Activated T-cell treated with anti-CD3 and anti-CD28 coated beads, Interleukin-2, amount 50 U/mL, for 72 hours (primary cell): ENCODE measurements around the gene NCOA1. TPM values are rescaled to one million over a fixed set of nuclear protein-coding genes. Genes with fewer than 3 reads are reported as not detected.

Experiments used
- ATAC-seq, 2 donors: fragments of 150-1000 bp; cut with Tn5 transposase; replicated peaks in 1 of 2; 2 replicates each; pipeline ENCODE4 v1.10.0; 2021; ENCODE audit warnings: moderate library complexity in 2 of 2, mild to moderate bottlenecking in 1 of 2
- DNase-seq, 2 donors: peaks; one replicate each; pipeline ENCODE4 v3.0.0; 2021 to 2022; ENCODE audit warnings: mixed read lengths in 1 of 2
- H3K27ac Mint-ChIP-seq: one replicate; pipeline ENCODE4 v1.8.0; 2022; ENCODE audit warnings: mild to moderate bottlenecking, moderate library complexity, mixed read lengths
- H3K27me3 Mint-ChIP-seq: one replicate; pipeline ENCODE4 v1.8.0; 2022; ENCODE audit warnings: low read depth, mixed read lengths
- H3K36me3 Mint-ChIP-seq, 2 donors: one replicate each; pipeline ENCODE4 v1.8.0; 2022; ENCODE audit warnings: mixed read lengths in 2 of 2, mild to moderate bottlenecking in 1 of 2; ENCODE audit not compliant: insufficient read depth in 2 of 2
- H3K4me1 Mint-ChIP-seq: one replicate; pipeline ENCODE4 v1.8.0; 2022; ENCODE audit warnings: low read depth, mixed read lengths
- H3K4me3 Mint-ChIP-seq, 2 donors: one replicate each; pipeline ENCODE4 v1.8.0; 2022; ENCODE audit warnings: mild to moderate bottlenecking in 2 of 2, mixed read lengths in 2 of 2, moderate library complexity in 2 of 2
- H3K9me3 Mint-ChIP-seq, 2 donors: one replicate each; pipeline ENCODE4 v1.8.0; 2022; ENCODE audit warnings: mixed read lengths in 2 of 2
- total RNA-seq, 2 donors: library from RNA; stranded (reverse); gene quantifications; one replicate each; pipeline ENCODE4 v1.2.3, GENCODE V29; 2022

The NCOA1 gene
- total RNA-seq, 2 donors from 2014 or later: 29.8 to 32.7 TPM

GRCh38 chr2:24721470-24721869 is 230.4 kb downstream of the NCOA1 start:
- Mint-ChIP-seq H3K27me3 (no peaks in the 10 kb centered on the region), H3K27ac (peak overlapping the region; percentile 59), H3K4me3 (no peak overlapping the region), H3K4me1 (peaks cover 12% of the 10 kb centered on the region), H3K36me3 (peaks cover 0 to 1% of the 10 kb centered on the region in 2 donors), H3K9me3 (no peaks in the 10 kb centered on the region)
- peak; percentile 13 to 31 for DNase-seq
- ATAC-seq: peak; percentile 40 to 66

GRCh38 chr2:24722141-24722790 is 231.2 kb downstream of the NCOA1 start:
- Mint-ChIP-seq H3K27me3 (no peaks in the 10 kb centered on the region), H3K4me3 (no peak overlapping the region), H3K9me3 (no peaks in the 10 kb centered on the region), H3K27ac (no peak overlapping the region), H3K4me1 (peaks cover 12% of the 10 kb centered on the region), H3K36me3 (no peaks in the 10 kb centered on the region)
- DNase-seq: no peak
- no peak for ATAC-seq

DNA sequence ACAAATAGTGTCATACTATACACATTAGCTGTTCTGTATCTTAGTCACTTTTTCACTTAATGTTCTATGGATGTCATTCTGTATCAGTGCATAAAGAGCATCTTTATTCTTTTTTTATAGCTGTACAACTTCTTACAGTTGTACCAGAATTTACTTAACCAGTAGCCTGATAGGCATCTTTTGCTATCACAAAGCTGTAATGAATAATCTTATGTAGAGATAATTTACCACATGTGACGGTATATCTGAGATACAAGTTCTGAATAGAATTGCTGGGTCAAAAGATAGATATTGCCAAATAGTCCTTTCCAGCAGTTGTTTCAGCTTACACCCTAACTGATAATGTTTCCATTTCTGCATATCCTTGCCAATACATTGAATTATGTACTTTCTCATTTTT is 232.1 kb downstream of the NCOA1 start:
- Mint-ChIP-seq H3K36me3 (peaks cover 0 to 1% of the 10 kb centered on the region in 2 donors), H3K27me3 (no peaks in the 10 kb centered on the region), H3K4me3 (no peak overlapping the region), H3K4me1 (peaks cover 12% of the 10 kb centered on the region), H3K9me3 (no peaks in the 10 kb centered on the region), H3K27ac (no peak overlapping the region)
- ATAC-seq (no peak), DNase-seq (no peak)

GRCh38 chr2:24723665-24724064 is 232.6 kb downstream of the NCOA1 start:
- ATAC-seq (no peak), DNase-seq (no peak)
- Mint-ChIP-seq H3K4me1 (peaks cover 12% of the 10 kb centered on the region), H3K27ac (no peak overlapping the region), H3K36me3 (peaks cover 0 to 1% of the 10 kb centered on the region in 2 donors), H3K9me3 (no peaks in the 10 kb centered on the region), H3K4me3 (no peak overlapping the region), H3K27me3 (no peaks in the 10 kb centered on the region)

GRCh38 chr2:24724111-24724775 is 233.2 kb downstream of the NCOA1 start:
- DNase-seq (no peak), ATAC-seq (no peak)
- peaks cover 0 to 1% of the 10 kb centered on the region in 2 donors for H3K36me3 Mint-ChIP-seq
- peaks cover 12% of the 10 kb centered on the region for H3K4me1 Mint-ChIP-seq
- no peaks in the 10 kb centered on the region for H3K27me3 Mint-ChIP-seq
- no peak overlapping the region for H3K4me3 Mint-ChIP-seq
- H3K9me3 Mint-ChIP-seq: no peaks in the 10 kb centered on the region
- no peak overlapping the region for H3K27ac Mint-ChIP-seq

DNA sequence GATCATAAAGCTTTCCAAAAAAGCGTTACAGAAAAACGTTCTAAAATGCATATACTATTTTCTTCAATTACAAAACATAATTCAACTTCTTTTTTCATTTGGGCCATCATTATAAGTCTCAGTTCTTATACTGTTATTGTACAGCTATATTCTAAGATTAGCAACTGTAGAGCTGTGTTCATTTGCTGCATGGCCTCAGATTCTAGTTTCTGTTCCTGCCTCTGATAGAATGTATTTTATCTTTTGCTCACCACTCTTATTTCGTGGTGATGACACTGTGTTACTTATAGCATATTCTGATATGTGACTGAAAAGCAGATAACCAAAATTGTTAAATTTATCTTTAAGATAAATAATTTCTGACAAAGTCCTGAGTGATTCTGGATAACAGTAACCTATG is 234.9 kb downstream of the NCOA1 start:
- peaks cover 2 to 4% of the 10 kb centered on the region in 2 donors for H3K36me3 Mint-ChIP-seq
- H3K27me3 Mint-ChIP-seq: no peaks in the 10 kb centered on the region
- H3K4me1 Mint-ChIP-seq: peaks cover 11% of the 10 kb centered on the region
- ATAC-seq (no peak), DNase-seq (no peak)
- H3K9me3 Mint-ChIP-seq: no peaks in the 10 kb centered on the region
- no peak overlapping the region for H3K4me3 Mint-ChIP-seq
- no peak overlapping the region for H3K27ac Mint-ChIP-seq

DNA sequence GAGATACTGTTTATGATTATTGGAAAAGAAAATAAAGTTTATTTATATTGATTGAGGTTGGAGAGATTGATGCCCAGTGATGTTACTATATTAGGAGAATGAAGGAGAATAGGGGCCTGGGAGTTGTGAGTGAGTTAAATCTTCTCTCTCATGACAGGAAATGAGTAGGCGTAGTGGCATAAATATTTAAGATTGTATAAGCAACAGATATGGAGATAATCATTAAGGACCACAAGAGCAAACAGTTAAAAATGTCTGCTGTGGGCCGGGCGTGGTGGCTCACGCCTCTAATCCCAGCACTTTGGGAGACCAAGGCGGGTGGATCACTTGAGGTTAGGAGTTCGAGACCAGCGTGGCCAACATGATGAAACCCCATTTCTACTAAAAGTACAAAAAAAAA is 239.4 kb downstream of the NCOA1 start:
- H3K4me3 Mint-ChIP-seq: no peak overlapping the region
- H3K27ac Mint-ChIP-seq: peak overlapping the region; percentile 67
- H3K9me3 Mint-ChIP-seq: no peaks in the 10 kb centered on the region
- no peaks in the 10 kb centered on the region for H3K4me1 Mint-ChIP-seq
- H3K27me3 Mint-ChIP-seq: no peaks in the 10 kb centered on the region
- no peak for ATAC-seq
- H3K36me3 Mint-ChIP-seq: peaks cover 2 to 4% of the 10 kb centered on the region in 2 donors
- no peak for DNase-seq

DNA sequence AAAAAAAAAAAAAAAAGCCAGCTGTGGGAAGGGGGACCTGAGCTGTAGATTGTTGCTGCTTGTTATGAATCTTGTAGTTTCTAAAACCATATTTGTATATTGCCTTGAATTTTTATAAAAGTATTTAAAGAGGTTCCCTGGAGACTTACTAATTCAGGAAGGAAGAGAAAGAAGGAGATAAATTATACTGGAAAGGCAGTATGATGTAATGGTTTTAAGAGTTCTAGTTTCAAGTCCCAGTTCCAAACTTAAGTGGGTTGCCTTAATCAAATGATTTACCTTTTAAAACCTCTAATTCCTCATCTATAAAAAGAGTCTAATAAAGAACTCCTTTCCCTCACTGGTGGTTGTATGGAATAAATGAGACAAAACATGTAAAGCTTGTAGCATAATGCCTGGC is 240.0 kb downstream of the NCOA1 start:
- H3K9me3 Mint-ChIP-seq: no peaks in the 10 kb centered on the region
- no peaks in the 10 kb centered on the region for H3K27me3 Mint-ChIP-seq
- no peak for DNase-seq
- H3K36me3 Mint-ChIP-seq: peaks cover 2 to 4% of the 10 kb centered on the region in 2 donors
- peak overlapping the region; percentile 24 for H3K27ac Mint-ChIP-seq
- no peaks in the 10 kb centered on the region for H3K4me1 Mint-ChIP-seq
- no peak overlapping the region for H3K4me3 Mint-ChIP-seq
- ATAC-seq: no peak

DNA sequence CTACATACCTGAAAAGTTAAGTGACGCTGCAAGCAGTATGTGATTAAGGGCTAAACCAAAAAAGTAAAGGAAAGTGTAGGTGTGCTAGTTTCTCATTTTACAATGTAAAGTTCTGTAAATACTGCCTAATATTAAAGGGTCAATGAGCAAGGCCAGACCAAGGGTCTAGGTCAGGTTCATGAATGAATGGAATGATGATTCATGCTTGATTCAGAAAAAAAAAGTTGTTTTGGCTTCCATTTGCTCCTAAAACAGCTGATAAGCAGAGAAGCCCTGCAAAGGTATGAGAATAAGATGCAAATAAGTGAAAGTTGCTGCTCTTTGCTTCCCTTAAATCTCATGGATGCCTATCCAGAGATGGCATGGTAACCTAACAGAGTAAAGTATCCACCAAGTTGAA is 240.9 kb downstream of the NCOA1 start:
- DNase-seq: no peak
- no peaks in the 10 kb centered on the region for H3K4me1 Mint-ChIP-seq
- no peak overlapping the region for H3K27ac Mint-ChIP-seq
- no peak for ATAC-seq
- no peak overlapping the region for H3K4me3 Mint-ChIP-seq
- H3K27me3 Mint-ChIP-seq: no peaks in the 10 kb centered on the region
- H3K36me3 Mint-ChIP-seq: peaks cover 2 to 4% of the 10 kb centered on the region in 2 donors
- no peaks in the 10 kb centered on the region for H3K9me3 Mint-ChIP-seq

GRCh38 chr2:24734741-24735140 is 243.7 kb downstream of the NCOA1 start:
- no peak for ATAC-seq
- no peaks in the 10 kb centered on the region for H3K4me1 Mint-ChIP-seq
- no peak overlapping the region for H3K4me3 Mint-ChIP-seq
- H3K36me3 Mint-ChIP-seq: peaks cover 0 to 2% of the 10 kb centered on the region in 2 donors
- H3K9me3 Mint-ChIP-seq: no peaks in the 10 kb centered on the region
- H3K27me3 Mint-ChIP-seq: no peaks in the 10 kb centered on the region
- DNase-seq: no peak
- no peak overlapping the region for H3K27ac Mint-ChIP-seq

- no peak for ATAC-seq
- no peaks in the 10 kb centered on the region for H3K9me3 Mint-ChIP-seq
- peaks cover 13% of the 10 kb centered on the region for H3K4me1 Mint-ChIP-seq
- peak overlapping the region; percentile 89 for H3K27ac Mint-ChIP-seq
- peak overlapping the region in 1 of 2 donors; percentile 18 for H3K4me3 Mint-ChIP-seq
- peaks cover 2% of the 10 kb centered on the region in 2 donors for H3K36me3 Mint-ChIP-seq
- no peak for DNase-seq
- no peaks in the 10 kb centered on the region for H3K27me3 Mint-ChIP-seq
Observed at GRCh38 chr2:24739354-24740025, 248.4 kb downstream of the NCOA1 start.

DNA sequence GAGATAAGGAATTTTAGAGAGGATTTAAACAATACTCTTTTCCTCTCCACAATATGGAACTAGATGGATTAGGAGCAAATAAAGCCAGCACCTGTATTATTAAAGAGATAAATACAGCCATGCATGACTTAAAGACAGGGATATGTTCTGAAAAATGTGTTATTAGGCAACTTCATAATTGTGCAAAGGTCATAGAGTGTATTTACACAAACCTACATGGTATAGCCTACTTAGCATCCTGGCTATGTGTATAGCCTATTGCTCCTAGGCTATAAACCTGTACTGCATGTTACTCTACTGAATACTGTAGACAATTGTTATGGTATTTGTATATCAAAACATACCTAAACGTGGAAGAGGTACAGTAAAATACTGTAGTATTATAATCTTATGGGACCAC is 249.1 kb downstream of the NCOA1 start:
- Mint-ChIP-seq H3K36me3 (peaks cover 2 to 5% of the 10 kb centered on the region in 2 donors), H3K27ac (peak overlapping the region; percentile 89), H3K4me3 (peak overlapping the region in 1 of 2 donors; percentile 18), H3K4me1 (peaks cover 13% of the 10 kb centered on the region), H3K9me3 (no peaks in the 10 kb centered on the region), H3K27me3 (no peaks in the 10 kb centered on the region)
- ATAC-seq: no peak
- no peak for DNase-seq

GRCh38 chr2:24742730-24743129 is 251.7 kb downstream of the NCOA1 start:
- DNase-seq (no peak), ATAC-seq (no peak)
- Mint-ChIP-seq H3K27me3 (no peaks in the 10 kb centered on the region), H3K4me1 (peaks cover 13% of the 10 kb centered on the region), H3K9me3 (no peaks in the 10 kb centered on the region), H3K27ac (peak overlapping the region; percentile 90), H3K36me3 (peaks cover 2 to 7% of the 10 kb centered on the region in 2 donors), H3K4me3 (no peak overlapping the region)
